Panc1 (cell line): ENCODE measurements around the gene ENTHD1. TPM values are rescaled to one million over a fixed set of nuclear protein-coding genes. Genes with fewer than 3 reads are reported as not detected.

Experiments
- ATAC-seq: fragments of 200-7000 bp; cut with Tn5 transposase; 2 replicates; pipeline ENCODE4 v1.9.1; 2020; ENCODE audit warnings: mild to moderate bottlenecking, moderate library complexity
- BruUV-seq: library from RNA; stranded (reverse); fragments of 400-500 nt; replicated peaks from 2 replicates; lab custom pipeline; 2021; lab: Mats Ljungman, UMichigan
- CTCF ChIA-PET: fragments of 300-600 bp; sonication (Branson Sonifier 250); formaldehyde crosslinking; loops from one replicate; lab custom pipeline; 2022; ENCODE audit warnings: antibody characterized with exemption; lab: Charles Lee
- POLR2A ChIA-PET: fragments of 300-600 bp; sonication (Branson Sonifier 250); formaldehyde crosslinking; loops from one replicate; lab custom pipeline; 2022; ENCODE audit warnings: antibody characterized with exemption; lab: Charles Lee
- DNase-seq: peaks from one replicate; pipeline ENCODE4 v3.0.0-alpha.2; 2010; ENCODE audit warnings: low read depth, low spot score
- H3K27ac ChIP-seq: 2 replicates; pipeline ENCODE4 v1.5.1; 2011; ENCODE audit warnings: mild to moderate bottlenecking, low read length, inconsistent platforms
- H3K27me3 ChIP-seq: fragments of 200-500 bp; sonication (Bioruptor generic); 2 replicates; pipeline ENCODE4 v1.6.0; 2014; ENCODE audit warnings: low read length, inconsistent platforms; ENCODE audit not compliant: control insufficient read depth, insufficient read depth
- H3K36me3 ChIP-seq: fragments of 200-500 bp; sonication (Bioruptor generic); 2 replicates; pipeline ENCODE4 v1.5.1; 2014; ENCODE audit warnings: inconsistent platforms, mild to moderate bottlenecking, low read length, moderate library complexity; ENCODE audit not compliant: control insufficient read depth, insufficient read depth
- H3K4me1 ChIP-seq: 2 replicates; pipeline ENCODE4 v1.5.1; 2011; ENCODE audit warnings: inconsistent platforms, mild to moderate bottlenecking, low read length, moderate library complexity; ENCODE audit not compliant: control insufficient read depth, insufficient read depth
- H3K4me3 ChIP-seq, 2 experiments: 2 replicates each; pipeline ENCODE4 v1.5.1; 2011 to 2012; ENCODE audit warnings: low read depth in 2 of 2, low read length in 2 of 2, mild to moderate bottlenecking in 2 of 2, inconsistent platforms in 1 of 2, moderate library complexity in 1 of 2
- H3K9me3 ChIP-seq: fragments of 200-500 bp; sonication (Bioruptor generic); 2 replicates; pipeline ENCODE4 v1.5.1; 2014; ENCODE audit warnings: low read depth, mild to moderate bottlenecking, inconsistent platforms, low read length, moderate library complexity; ENCODE audit not compliant: control insufficient read depth, insufficient read depth
- POLR2AphosphoS5 ChIP-seq: IDR thresholded peaks from 2 replicates; pipeline ENCODE4 v1.6.1; 2012; ENCODE audit warnings: mild to moderate bottlenecking, low read depth, low read length, moderate library complexity
- SIN3A ChIP-seq: IDR thresholded peaks from 2 replicates; pipeline ENCODE4 v1.6.1; 2012; ENCODE audit warnings: low read depth, mild to moderate bottlenecking, low read length, moderate library complexity, borderline replicate concordance; ENCODE audit not compliant: insufficient read depth
- TCF7L2 ChIP-seq: IDR thresholded peaks from 2 replicates; pipeline ENCODE4 v1.6.1; 2011; ENCODE audit warnings: mild to moderate bottlenecking, low read depth, low read length, inconsistent platforms
- in situ Hi-C: cut with HindIII; loops from 2 replicates; pipeline ENCODE4 v1.10.0; 2016; ENCODE audit warnings: low sequenced_read_pairs, low pct_unique_long_range_greater_than_20kb
- intact Hi-C: fragments of 100-400 bp; cut with micrococcal nuclease; formaldehyde crosslinking; loops from one replicate; pipeline ENCODE4 v1.10.0; 2022; ENCODE audit not compliant: unreplicated experiment
- total RNA-seq: library from RNA; stranded (reverse); gene quantifications from one replicate; pipeline ENCODE4 v1.2.1, GENCODE V29; 2021; ENCODE audit not compliant: unreplicated experiment
- TF ChIP-seq, protein P1 (sequence below): fragments of 450-650 bp; IDR thresholded peaks from 2 replicates; pipeline ENCODE4 v1.5.1; 2017; ENCODE audit warnings: mild to moderate bottlenecking
- TF ChIP-seq, protein P2 (sequence below), 2 experiments: IDR thresholded peaks; 2 replicates each; pipeline ENCODE4 v1.6.1; 2011 to 2012; ENCODE audit warnings: low read depth in 2 of 2, control low read depth in 1 of 2, low read length in 1 of 2, mild to moderate bottlenecking in 1 of 2, moderate library complexity in 1 of 2; ENCODE audit not compliant: insufficient read depth in 1 of 2

ENTHD1 gene
- total RNA-seq, 1 experiment from 2014 or later: not detected

- intact Hi-C loops (no loop called here), in situ Hi-C loops (no loop called here)
- H3K36me3 ChIP-seq: no peaks in the 10 kb centered on the region
- DNase-seq (no peak), ATAC-seq (no peak)
- no peak overlapping the region for H3K27ac ChIP-seq
- no peaks in the 10 kb centered on the region for H3K9me3 ChIP-seq
- H3K27me3 ChIP-seq: no peaks in the 10 kb centered on the region
- no peaks in the 10 kb centered on the region for H3K4me1 ChIP-seq
- BruUV-seq: no TSS peak
- H3K4me3 ChIP-seq: no peak overlapping the region
- ChIA-PET POLR2A (interaction anchor here (0.5 kb wide), 1 partner anchor 394 kb away, joined by 3 read pairs; no protein-coding TSS in a partner anchor), CTCF (no interaction called here)
- TF ChIP-seq TCF7L2 (no peak), SIN3A (no peak), POLR2AphosphoS5 (no peak)
- TF ChIP-seq, protein P1, sequence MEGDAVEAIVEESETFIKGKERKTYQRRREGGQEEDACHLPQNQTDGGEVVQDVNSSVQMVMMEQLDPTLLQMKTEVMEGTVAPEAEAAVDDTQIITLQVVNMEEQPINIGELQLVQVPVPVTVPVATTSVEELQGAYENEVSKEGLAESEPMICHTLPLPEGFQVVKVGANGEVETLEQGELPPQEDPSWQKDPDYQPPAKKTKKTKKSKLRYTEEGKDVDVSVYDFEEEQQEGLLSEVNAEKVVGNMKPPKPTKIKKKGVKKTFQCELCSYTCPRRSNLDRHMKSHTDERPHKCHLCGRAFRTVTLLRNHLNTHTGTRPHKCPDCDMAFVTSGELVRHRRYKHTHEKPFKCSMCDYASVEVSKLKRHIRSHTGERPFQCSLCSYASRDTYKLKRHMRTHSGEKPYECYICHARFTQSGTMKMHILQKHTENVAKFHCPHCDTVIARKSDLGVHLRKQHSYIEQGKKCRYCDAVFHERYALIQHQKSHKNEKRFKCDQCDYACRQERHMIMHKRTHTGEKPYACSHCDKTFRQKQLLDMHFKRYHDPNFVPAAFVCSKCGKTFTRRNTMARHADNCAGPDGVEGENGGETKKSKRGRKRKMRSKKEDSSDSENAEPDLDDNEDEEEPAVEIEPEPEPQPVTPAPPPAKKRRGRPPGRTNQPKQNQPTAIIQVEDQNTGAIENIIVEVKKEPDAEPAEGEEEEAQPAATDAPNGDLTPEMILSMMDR: no peak
- TF ChIP-seq, protein P2, sequence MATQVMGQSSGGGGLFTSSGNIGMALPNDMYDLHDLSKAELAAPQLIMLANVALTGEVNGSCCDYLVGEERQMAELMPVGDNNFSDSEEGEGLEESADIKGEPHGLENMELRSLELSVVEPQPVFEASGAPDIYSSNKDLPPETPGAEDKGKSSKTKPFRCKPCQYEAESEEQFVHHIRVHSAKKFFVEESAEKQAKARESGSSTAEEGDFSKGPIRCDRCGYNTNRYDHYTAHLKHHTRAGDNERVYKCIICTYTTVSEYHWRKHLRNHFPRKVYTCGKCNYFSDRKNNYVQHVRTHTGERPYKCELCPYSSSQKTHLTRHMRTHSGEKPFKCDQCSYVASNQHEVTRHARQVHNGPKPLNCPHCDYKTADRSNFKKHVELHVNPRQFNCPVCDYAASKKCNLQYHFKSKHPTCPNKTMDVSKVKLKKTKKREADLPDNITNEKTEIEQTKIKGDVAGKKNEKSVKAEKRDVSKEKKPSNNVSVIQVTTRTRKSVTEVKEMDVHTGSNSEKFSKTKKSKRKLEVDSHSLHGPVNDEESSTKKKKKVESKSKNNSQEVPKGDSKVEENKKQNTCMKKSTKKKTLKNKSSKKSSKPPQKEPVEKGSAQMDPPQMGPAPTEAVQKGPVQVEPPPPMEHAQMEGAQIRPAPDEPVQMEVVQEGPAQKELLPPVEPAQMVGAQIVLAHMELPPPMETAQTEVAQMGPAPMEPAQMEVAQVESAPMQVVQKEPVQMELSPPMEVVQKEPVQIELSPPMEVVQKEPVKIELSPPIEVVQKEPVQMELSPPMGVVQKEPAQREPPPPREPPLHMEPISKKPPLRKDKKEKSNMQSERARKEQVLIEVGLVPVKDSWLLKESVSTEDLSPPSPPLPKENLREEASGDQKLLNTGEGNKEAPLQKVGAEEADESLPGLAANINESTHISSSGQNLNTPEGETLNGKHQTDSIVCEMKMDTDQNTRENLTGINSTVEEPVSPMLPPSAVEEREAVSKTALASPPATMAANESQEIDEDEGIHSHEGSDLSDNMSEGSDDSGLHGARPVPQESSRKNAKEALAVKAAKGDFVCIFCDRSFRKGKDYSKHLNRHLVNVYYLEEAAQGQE (IDR thresholded peaks at IDR 0.05; ENCODE audit: insufficient read depth in 1 of 2, low read depth in 2 of 2, low read length in 1 of 2): no peak
Measured at GRCh38 chr22:39710380-39711150, 183.0 kb downstream of the ENTHD1 start.

GRCh38 chr22:39707816-39708215, 185.7 kb downstream of the ENTHD1 start:
- ChIA-PET POLR2A (no interaction called here), CTCF (no interaction called here)

More at GRCh38 chr22:39707816-39708215, 185.7 kb downstream of the ENTHD1 start:
- Histone ChIP-seq H3K27me3 (no peaks in the 10 kb centered on the region), H3K27ac (no peak overlapping the region), H3K4me3 (no peak overlapping the region), H3K36me3 (no peaks in the 10 kb centered on the region), H3K9me3 (no peaks in the 10 kb centered on the region), H3K4me1 (no peaks in the 10 kb centered on the region)
- ATAC-seq: no peak
- in situ Hi-C loops (no loop called here), intact Hi-C loops (no loop called here)
- no TSS peak for BruUV-seq
- no peak for DNase-seq
- TF ChIP-seq POLR2AphosphoS5 (no peak), SIN3A (no peak), TCF7L2 (no peak)
- TF ChIP-seq, protein P1: no peak
- TF ChIP-seq, protein P2 (IDR thresholded peaks at IDR 0.05; ENCODE audit: insufficient read depth in 1 of 2, low read depth in 2 of 2, low read length in 1 of 2): no peak
